Cardiac muscle cell (in vitro differentiated cells and primary cell): Measurements from ENCODE around the gene TEKT2. TPM values are rescaled to one million over a fixed set of nuclear protein-coding genes. Genes with fewer than 3 reads are reported as not detected.

Source experiments
- DNase-seq, 2 donors: peaks; one replicate each; pipeline versions ENCODE4 v3.0.0 to v3.0.0-alpha.2; 2010 to 2017; ENCODE audit warnings: low read depth in 1 of 2, low spot score in 1 of 2
- H3K27ac ChIP-seq: fragments of 200-600 bp; sonication (generic); 2 replicates; pipeline ENCODE4 v1.5.1; 2016
- H3K27me3 ChIP-seq: fragments of 200-600 bp; sonication (generic); 2 replicates; pipeline ENCODE4 v1.6.0; 2016; ENCODE audit warnings: control low read depth
- H3K36me3 ChIP-seq: fragments of 200-600 bp; sonication (generic); 2 replicates; pipeline ENCODE4 v1.5.1; 2016; ENCODE audit warnings: control low read depth
- H3K4me1 ChIP-seq: fragments of 200-600 bp; sonication (generic); 2 replicates; pipeline ENCODE4 v1.8.1; 2017; ENCODE audit warnings: low read depth, mild to moderate bottlenecking, mixed run types
- H3K4me3 ChIP-seq: fragments of 200-600 bp; sonication (generic); 2 replicates; pipeline ENCODE4 v1.5.1; 2016; ENCODE audit warnings: mild to moderate bottlenecking
- H3K9me3 ChIP-seq: fragments of 200-600 bp; sonication (generic); 2 replicates; pipeline ENCODE4 v1.5.1; 2017; ENCODE audit warnings: low read depth, mild to moderate bottlenecking, control low read depth
- CTCF ChIP-seq: IDR thresholded peaks from 2 replicates; pipeline ENCODE4 v1.5.1; 2012; ENCODE audit warnings: low read depth, mild to moderate bottlenecking, low read length
- polyA plus RNA-seq: library from polyadenylated mRNA; unstranded; fragments of >200 nt; fragmentation: Nextera tagmentation; extraction: Ambion mirVana; gene quantifications from 2 replicates; pipeline ENCODE4 v1.2.1, GENCODE V29; 2016
- total RNA-seq: library from RNA; depleted of rRNA; stranded (reverse); fragments of >200 nt; gene quantifications from 2 replicates; pipeline ENCODE4 v1.2.3, GENCODE V29; 2016

The TEKT2 gene
- total and polyA plus RNA-seq, 2 experiments from 2014 or later, result 0.95 to 3.6 TPM

- H3K27ac ChIP-seq, result no peak overlapping the region
- no peak overlapping the region for H3K4me3 ChIP-seq
- no peaks in the 10 kb centered on the region for H3K9me3 ChIP-seq
- TF ChIP-seq CTCF, result no peak
- DNase-seq, result peak in 1 of 2 donors; percentile 74
- H3K4me1 ChIP-seq, result no peaks in the 10 kb centered on the region
- no peaks in the 10 kb centered on the region for H3K36me3 ChIP-seq
- H3K27me3 ChIP-seq, result no peaks in the 10 kb centered on the region
Measured at GRCh38 chr1:36115200-36115669, 31.3 kb downstream of the TEKT2 start.

- H3K4me3 ChIP-seq, result no peak overlapping the region
- no peaks in the 10 kb centered on the region for H3K27me3 ChIP-seq
- no peaks in the 10 kb centered on the region for H3K9me3 ChIP-seq
- no peak overlapping the region for H3K27ac ChIP-seq
- no peaks in the 10 kb centered on the region for H3K36me3 ChIP-seq
- no peaks in the 10 kb centered on the region for H3K4me1 ChIP-seq
- no peak for TF ChIP-seq CTCF
- DNase-seq, result peak in 1 of 2 donors; percentile 42
Measured at GRCh38 chr1:36115931-36116330, 32.0 kb downstream of the TEKT2 start.

GRCh38 chr1:36116901-36117300 is 33.0 kb downstream of the TEKT2 start:
- H3K4me1 ChIP-seq, result no peaks in the 10 kb centered on the region
- no peak for DNase-seq
- no peaks in the 10 kb centered on the region for H3K9me3 ChIP-seq
- H3K27ac ChIP-seq, result no peak overlapping the region
- H3K27me3 ChIP-seq, result peaks cover 3% of the 10 kb centered on the region
- H3K36me3 ChIP-seq, result no peaks in the 10 kb centered on the region
- no peak for TF ChIP-seq CTCF
- H3K4me3 ChIP-seq, result no peak overlapping the region

- Histone ChIP-seq H3K27ac (no peak overlapping the region), H3K9me3 (no peaks in the 10 kb centered on the region), H3K4me3 (no peak overlapping the region), H3K27me3 (peaks cover 20% of the 10 kb centered on the region), H3K36me3 (no peaks in the 10 kb centered on the region), H3K4me1 (no peaks in the 10 kb centered on the region)
- DNase-seq, result no peak
- no peak for TF ChIP-seq CTCF
Measured at GRCh38 chr1:36118447-36119204, 34.7 kb downstream of the TEKT2 start.

- no peaks in the 10 kb centered on the region for H3K9me3 ChIP-seq
- peak in 1 of 2 donors; percentile 36 for DNase-seq
- H3K4me1 ChIP-seq, result no peaks in the 10 kb centered on the region
- peaks cover 29% of the 10 kb centered on the region for H3K27me3 ChIP-seq
- no peak overlapping the region for H3K4me3 ChIP-seq
- no peaks in the 10 kb centered on the region for H3K36me3 ChIP-seq
- H3K27ac ChIP-seq, result no peak overlapping the region
- TF ChIP-seq CTCF, result no peak
Measured at GRCh38 chr1:36119456-36119855, 35.6 kb downstream of the TEKT2 start.
